Endothelial cell of umbilical vein (primary cell): ENCODE measurements around the gene ZNF396. TPM values are rescaled to one million over a fixed set of nuclear protein-coding genes. Genes with fewer than 3 reads are reported as not detected.

Source experiments
- BruUV-seq: library from RNA; stranded (reverse); fragments of 400-500 nt; replicated peaks from 2 replicates; lab custom pipeline; 2021; lab: Mats Ljungman, UMichigan
- CTCF ChIA-PET: fragments of 300-600, 350-600 bp; sonication (Branson Sonifier 250); formaldehyde crosslinking; loops from one replicate; lab custom pipeline; 2021; ENCODE audit warnings: antibody characterized with exemption, inconsistent platforms; lab: Charles Lee
- POLR2A ChIA-PET: fragments of 300-600, 350-600 bp; sonication (Branson Sonifier 250); formaldehyde crosslinking; loops from one replicate; lab custom pipeline; 2021; ENCODE audit warnings: antibody characterized with exemption, inconsistent platforms; lab: Charles Lee
- DNase-seq: peaks from one replicate; pipeline ENCODE4 v3.0.0-alpha.2; 2011; ENCODE audit warnings: low read depth, low spot score
- FAIRE-seq: peaks from 2 replicates; lab custom pipeline; 2011; peaks lifted over from hg19 to GRCh38; lab: Jason Lieb, UNC
- H2AFZ ChIP-seq: 2 replicates; pipeline ENCODE4 v1.6.0; 2012; ENCODE audit warnings: low read depth, low read length, control low read depth, inconsistent platforms
- H3K27ac ChIP-seq: 2 replicates; pipeline ENCODE4 v1.5.1; 2011; ENCODE audit warnings: low read depth, mild to moderate bottlenecking, control low read depth, low read length, moderate library complexity; ENCODE audit not compliant: insufficient read depth
- H3K27me3 ChIP-seq, 2 experiments: 2 replicates each; pipeline versions ENCODE4 v1.6.0 to v1.6.1; 2011; ENCODE audit warnings: low read length in 2 of 2, mixed read lengths in 1 of 2; ENCODE audit not compliant: control insufficient read depth in 2 of 2, insufficient read depth in 2 of 2
- H3K36me3 ChIP-seq, 2 experiments: 2 replicates in 1 of 2; 3 replicates in 1 of 2; pipeline ENCODE4 v1.5.1; 2011; ENCODE audit warnings: low read length in 2 of 2, mild to moderate bottlenecking in 1 of 2, moderate library complexity in 1 of 2; ENCODE audit not compliant: control insufficient read depth in 2 of 2, insufficient read depth in 2 of 2; ENCODE audit errors: extremely low read depth in 1 of 2
- H3K4me1 ChIP-seq: 3 replicates; pipeline ENCODE4 v1.5.1; 2011; ENCODE audit warnings: mild to moderate bottlenecking, low read length; ENCODE audit not compliant: control insufficient read depth, insufficient read depth; ENCODE audit errors: extremely low read depth
- H3K4me2 ChIP-seq: 2 replicates; pipeline ENCODE4 v1.6.1; 2011; ENCODE audit warnings: low read length, control low read depth, mixed read lengths; ENCODE audit not compliant: insufficient read depth
- H3K4me3 ChIP-seq, 3 experiments: fragments of 200-600 bp in 1 of 3; sonication (generic), shearing (Covaris generic) in 1 of 3; replicated peaks in 1 of 3; 2 replicates each; pipeline ENCODE4 v1.5.1; 2011 to 2016; ENCODE audit warnings: control low read depth in 3 of 3, low read length in 3 of 3, mild to moderate bottlenecking in 2 of 3, inconsistent platforms in 1 of 3, low read depth in 1 of 3, moderate library complexity in 1 of 3; ENCODE audit not compliant: insufficient read depth in 1 of 3
- H3K79me2 ChIP-seq: 2 replicates; pipeline ENCODE4 v1.6.0; 2012; ENCODE audit warnings: low read length, inconsistent platforms; ENCODE audit not compliant: control insufficient read depth, insufficient read depth
- H3K9ac ChIP-seq: replicated peaks from 2 replicates; pipeline ENCODE3; 2011; ENCODE audit warnings: low read length, control low read depth; ENCODE audit not compliant: insufficient read depth; ENCODE audit errors: extremely low read depth
- H3K9me1 ChIP-seq: replicated peaks from 3 replicates; pipeline ENCODE4 v1.6.0; 2011; ENCODE audit warnings: mild to moderate bottlenecking, low read length; ENCODE audit not compliant: control insufficient read depth, insufficient read depth; ENCODE audit errors: extremely low read depth
- H3K9me3 ChIP-seq: replicated peaks from 2 replicates; pipeline ENCODE4 v1.5.1; 2012; ENCODE audit warnings: low read length, inconsistent platforms; ENCODE audit not compliant: control insufficient read depth, insufficient read depth
- H4K20me1 ChIP-seq: replicated peaks from 2 replicates; pipeline ENCODE3; 2011; ENCODE audit warnings: mild to moderate bottlenecking, low read length; ENCODE audit not compliant: control insufficient read depth, insufficient read depth; ENCODE audit errors: extremely low read depth
- EZH2 ChIP-seq: IDR thresholded peaks from 2 replicates; pipeline ENCODE4 v1.6.1; 2012; ENCODE audit warnings: borderline replicate concordance, low read depth, mild to moderate bottlenecking, moderate library complexity, low read length, inconsistent platforms; ENCODE audit not compliant: severe bottlenecking
- FOS ChIP-seq: IDR thresholded peaks from 2 replicates; pipeline ENCODE4 v1.6.1; 2011; ENCODE audit warnings: mild to moderate bottlenecking, low read length, moderate library complexity, borderline replicate concordance; ENCODE audit not compliant: insufficient read depth
- GATA2 ChIP-seq: IDR thresholded peaks from 2 replicates; pipeline ENCODE4 v1.7.0; 2011; ENCODE audit warnings: low read depth, mild to moderate bottlenecking, moderate library complexity, mixed read lengths, low read length; ENCODE audit not compliant: insufficient read length, insufficient read depth
- JUN ChIP-seq: IDR thresholded peaks from 2 replicates; pipeline ENCODE4 v1.6.1; 2011; ENCODE audit warnings: borderline replicate concordance, low read depth; ENCODE audit not compliant: insufficient read length, insufficient read depth
- MYC ChIP-seq: IDR thresholded peaks from one replicate; pipeline ENCODE4 v1.6.1; 2011; ENCODE audit warnings: mild to moderate bottlenecking, low read depth, low read length
- POLR2A ChIP-seq: IDR thresholded peaks from 2 replicates; pipeline ENCODE4 v1.6.1; 2012; ENCODE audit warnings: low read depth, mild to moderate bottlenecking, control low read depth, low read length
- POLR2AphosphoS5 ChIP-seq: IDR thresholded peaks from 2 replicates; pipeline ENCODE4 v1.6.1; 2012; ENCODE audit warnings: low read depth, mild to moderate bottlenecking, control low read depth, low read length, moderate library complexity; ENCODE audit not compliant: insufficient read depth
- dilution Hi-C: fragments of 300-500 bp; cut with MboI; formaldehyde crosslinking; loops from one replicate; pipeline ENCODE4 v1.15.0; 2019; ENCODE audit warnings: low sequenced_read_pairs; ENCODE audit not compliant: extremely low pct_ligation_motif_present
- intact Hi-C: fragments of 100-400 bp; cut with micrococcal nuclease; formaldehyde crosslinking; loops from one replicate; pipeline ENCODE4 v1.10.0; 2022
- polyA plus RNA-seq, 4 experiments: library from polyadenylated mRNA; depleted of rRNA in 3 of 4; stranded (reverse) in 3 of 4; unstranded in 1 of 4; fragments of >200 nt; gene quantifications; 2 replicates each; pipeline versions ENCODE4 v1.2.1 to v1.2.3, GENCODE V29; 2011 to 2012; ENCODE audit warnings: missing spikeins in 1 of 4
- total RNA-seq: library from RNA; stranded (reverse); gene quantifications from 2 replicates; pipeline ENCODE4 v1.2.3, GENCODE V29; 2021
- TF ChIP-seq, protein P1 (sequence below), 2 donors: IDR thresholded peaks; 1 replicate in 1 of 2; 2 replicates in 1 of 2; pipeline ENCODE4 v1.5.1; 2011; ENCODE audit warnings: low read length in 2 of 2, mild to moderate bottlenecking in 2 of 2, moderate library complexity in 2 of 2, control low read depth in 1 of 2, inconsistent platforms in 1 of 2, low read depth in 1 of 2; ENCODE audit not compliant: insufficient read depth in 1 of 2; ENCODE audit errors: extremely low read depth in 1 of 2
- TF ChIP-seq, protein P2 (sequence below): IDR thresholded peaks from 2 replicates; pipeline ENCODE4 v1.6.1; 2011; ENCODE audit not compliant: insufficient read depth, insufficient read length

Gene ZNF396
- total and polyA plus RNA-seq, 2 donors (not counting 3 experiments of a cell fraction or from before 2014, with no cell fraction given), result 0.28 to 0.44 TPM

DNA sequence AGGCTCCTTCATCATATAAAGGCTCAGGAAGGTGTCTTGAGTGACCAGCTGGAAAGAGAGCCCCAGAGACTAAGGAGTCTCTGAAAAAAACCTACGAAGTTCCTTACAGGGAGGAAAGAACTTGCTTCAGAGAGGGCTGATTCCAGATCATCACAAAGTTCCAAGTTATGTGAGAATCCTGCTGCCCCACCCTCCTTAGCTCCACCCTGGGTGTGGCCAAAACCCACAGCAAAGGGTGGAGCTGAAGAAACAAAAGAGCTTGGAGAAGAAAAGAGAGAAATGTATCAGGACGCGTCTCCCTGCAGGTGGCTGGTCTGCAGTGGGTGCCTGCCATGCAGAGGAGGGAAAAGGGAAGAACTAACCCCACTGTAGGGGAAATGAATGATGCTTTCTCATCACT lies 32.8 kb upstream of the ZNF396 start:
- CTCF ChIA-PET, result no interaction called here
- DNase-seq (no peak), FAIRE-seq (no peak)
- BruUV-seq, result no TSS peak
- H3K27me3 ChIP-seq, result no peaks in the 10 kb centered on the region
- H3K4me3 ChIP-seq, result no peak overlapping the region
- no peak for TF ChIP-seq FOS
- TF ChIP-seq, protein P1, sequence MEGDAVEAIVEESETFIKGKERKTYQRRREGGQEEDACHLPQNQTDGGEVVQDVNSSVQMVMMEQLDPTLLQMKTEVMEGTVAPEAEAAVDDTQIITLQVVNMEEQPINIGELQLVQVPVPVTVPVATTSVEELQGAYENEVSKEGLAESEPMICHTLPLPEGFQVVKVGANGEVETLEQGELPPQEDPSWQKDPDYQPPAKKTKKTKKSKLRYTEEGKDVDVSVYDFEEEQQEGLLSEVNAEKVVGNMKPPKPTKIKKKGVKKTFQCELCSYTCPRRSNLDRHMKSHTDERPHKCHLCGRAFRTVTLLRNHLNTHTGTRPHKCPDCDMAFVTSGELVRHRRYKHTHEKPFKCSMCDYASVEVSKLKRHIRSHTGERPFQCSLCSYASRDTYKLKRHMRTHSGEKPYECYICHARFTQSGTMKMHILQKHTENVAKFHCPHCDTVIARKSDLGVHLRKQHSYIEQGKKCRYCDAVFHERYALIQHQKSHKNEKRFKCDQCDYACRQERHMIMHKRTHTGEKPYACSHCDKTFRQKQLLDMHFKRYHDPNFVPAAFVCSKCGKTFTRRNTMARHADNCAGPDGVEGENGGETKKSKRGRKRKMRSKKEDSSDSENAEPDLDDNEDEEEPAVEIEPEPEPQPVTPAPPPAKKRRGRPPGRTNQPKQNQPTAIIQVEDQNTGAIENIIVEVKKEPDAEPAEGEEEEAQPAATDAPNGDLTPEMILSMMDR (IDR thresholded peaks at IDR 0.05; ENCODE audit: extremely low read depth in 1 of 2, insufficient read depth in 1 of 2, low read depth in 1 of 2, low read length in 2 of 2), result no peak
- no peak for TF ChIP-seq POLR2A
- no peak for TF ChIP-seq EZH2
- TF ChIP-seq POLR2AphosphoS5, result no peak
- no peak for TF ChIP-seq JUN
- no peak for TF ChIP-seq GATA2
- TF ChIP-seq MYC, result no peak
- TF ChIP-seq, protein P2, sequence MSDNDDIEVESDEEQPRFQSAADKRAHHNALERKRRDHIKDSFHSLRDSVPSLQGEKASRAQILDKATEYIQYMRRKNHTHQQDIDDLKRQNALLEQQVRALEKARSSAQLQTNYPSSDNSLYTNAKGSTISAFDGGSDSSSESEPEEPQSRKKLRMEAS, result no peak
- no peaks in the 10 kb centered on the region for H3K9me1 ChIP-seq
- H2AFZ ChIP-seq, result no peak overlapping the region
- no peaks in the 10 kb centered on the region for H3K36me3 ChIP-seq
- dilution Hi-C loops (no loop called here), intact Hi-C loops (loop anchor here (2.0 to 5.0 kb wide), 4 partner anchors 23 to 442 kb away; no protein-coding TSS in a partner anchor)
- no peak overlapping the region for H3K27ac ChIP-seq
- H3K9me3 ChIP-seq, result no peaks in the 10 kb centered on the region
- H3K4me2 ChIP-seq, result no peak overlapping the region
- peaks cover 4% of the 10 kb centered on the region for H3K4me1 ChIP-seq
- POLR2A ChIA-PET, result interaction anchor here (1.0 kb wide), 1 partner anchor 19 kb away, joined by 4 read pairs; no protein-coding TSS in a partner anchor
- no peaks in the 10 kb centered on the region for H3K79me2 ChIP-seq
- no peak overlapping the region for H3K9ac ChIP-seq
- H4K20me1 ChIP-seq, result no peaks in the 10 kb centered on the region
